Endothelial cell of umbilical vein (primary cell): Measurements from ENCODE around the gene ADAMTS14.

Experiments used
- CTCF ChIP-seq, 2 donors: IDR thresholded peaks; 1 replicate in 1 of 2; 2 replicates in 1 of 2; pipeline ENCODE4 v1.5.1; 2011; ENCODE audit warnings: low read length in 2 of 2, mild to moderate bottlenecking in 2 of 2, moderate library complexity in 2 of 2, control low read depth in 1 of 2, inconsistent platforms in 1 of 2, low read depth in 1 of 2; ENCODE audit not compliant: insufficient read depth in 1 of 2; ENCODE audit errors: extremely low read depth in 1 of 2
- EZH2 ChIP-seq: IDR thresholded peaks from 2 replicates; pipeline ENCODE4 v1.6.1; 2012; ENCODE audit warnings: borderline replicate concordance, low read depth, mild to moderate bottlenecking, moderate library complexity, low read length, inconsistent platforms; ENCODE audit not compliant: severe bottlenecking
- POLR2A ChIP-seq: IDR thresholded peaks from 2 replicates; pipeline ENCODE4 v1.6.1; 2012; ENCODE audit warnings: low read depth, mild to moderate bottlenecking, control low read depth, low read length

GRCh38 chr10:70694418-70695141 lies 22.3 kb downstream of the ADAMTS14 start:
- TF ChIP-seq CTCF (IDR thresholded peaks at IDR 0.05; ENCODE audit: extremely low read depth in 1 of 2, insufficient read depth in 1 of 2, low read depth in 1 of 2, low read length in 2 of 2) (no peak), EZH2 (no peak), POLR2A (no peak)
